OCI-LY1 (cell line): Measurements from ENCODE around the gene P3H4.

Source experiments
- EZH2 ChIP-seq: fragments of 200-600 bp; sonication (generic), shearing (Covaris generic); IDR thresholded peaks from 2 replicates; pipeline ENCODE4 v1.8.0; 2017; ENCODE audit warnings: borderline replicate concordance, mixed run types, mild to moderate bottlenecking, antibody characterized with exemption, low read length, moderate library complexity, mixed read lengths
- TF ChIP-seq, protein P1 (sequence below): fragments of 200-600 bp; sonication (generic), shearing (Covaris generic); IDR thresholded peaks from 2 replicates; pipeline ENCODE4 v1.5.1; 2017; ENCODE audit warnings: mild to moderate bottlenecking, antibody characterized with exemption, low read length, moderate library complexity, mixed read lengths

DNA sequence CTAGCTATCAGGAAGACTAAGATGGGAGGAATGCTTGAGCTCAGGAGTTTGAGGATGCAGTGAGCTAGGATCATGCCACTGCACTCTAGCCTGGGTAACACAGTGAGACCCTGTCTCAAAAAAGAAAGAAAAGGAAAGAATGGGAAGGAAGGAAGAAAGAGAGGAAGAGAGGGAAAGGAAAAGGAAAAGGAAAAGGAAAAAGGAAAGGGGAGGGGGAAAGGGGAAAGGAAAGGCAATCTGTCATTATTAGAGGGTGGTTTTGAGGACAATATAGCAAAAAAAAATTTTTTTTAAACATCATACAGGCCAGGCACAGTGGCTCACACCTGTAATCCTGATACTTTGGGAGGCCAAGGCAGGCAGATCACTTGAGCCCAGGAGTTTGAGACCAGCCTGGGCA is 45.6 kb downstream of the P3H4 start:
- TF ChIP-seq, protein P1, sequence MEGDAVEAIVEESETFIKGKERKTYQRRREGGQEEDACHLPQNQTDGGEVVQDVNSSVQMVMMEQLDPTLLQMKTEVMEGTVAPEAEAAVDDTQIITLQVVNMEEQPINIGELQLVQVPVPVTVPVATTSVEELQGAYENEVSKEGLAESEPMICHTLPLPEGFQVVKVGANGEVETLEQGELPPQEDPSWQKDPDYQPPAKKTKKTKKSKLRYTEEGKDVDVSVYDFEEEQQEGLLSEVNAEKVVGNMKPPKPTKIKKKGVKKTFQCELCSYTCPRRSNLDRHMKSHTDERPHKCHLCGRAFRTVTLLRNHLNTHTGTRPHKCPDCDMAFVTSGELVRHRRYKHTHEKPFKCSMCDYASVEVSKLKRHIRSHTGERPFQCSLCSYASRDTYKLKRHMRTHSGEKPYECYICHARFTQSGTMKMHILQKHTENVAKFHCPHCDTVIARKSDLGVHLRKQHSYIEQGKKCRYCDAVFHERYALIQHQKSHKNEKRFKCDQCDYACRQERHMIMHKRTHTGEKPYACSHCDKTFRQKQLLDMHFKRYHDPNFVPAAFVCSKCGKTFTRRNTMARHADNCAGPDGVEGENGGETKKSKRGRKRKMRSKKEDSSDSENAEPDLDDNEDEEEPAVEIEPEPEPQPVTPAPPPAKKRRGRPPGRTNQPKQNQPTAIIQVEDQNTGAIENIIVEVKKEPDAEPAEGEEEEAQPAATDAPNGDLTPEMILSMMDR = no peak
- no peak for TF ChIP-seq EZH2
